IgD-negative memory B cell (primary cell): Measurements from ENCODE around the gene CUX1. TPM values are rescaled to one million over a fixed set of nuclear protein-coding genes. Genes with fewer than 3 reads are reported as not detected.

ENCODE experiments used
- H3K27ac Mint-ChIP-seq, 3 donors: one replicate each; pipeline ENCODE4 v1.8.0; 2020 to 2022; ENCODE audit warnings: mild to moderate bottlenecking in 3 of 3, mixed read lengths in 3 of 3, moderate library complexity in 1 of 3
- H3K27me3 Mint-ChIP-seq: one replicate; pipeline ENCODE4 v1.8.0; 2021; ENCODE audit warnings: mixed read lengths
- H3K36me3 Mint-ChIP-seq: one replicate; pipeline ENCODE4 v1.8.0; 2020; ENCODE audit warnings: mild to moderate bottlenecking, mixed read lengths
- H3K4me1 Mint-ChIP-seq, 3 donors: one replicate each; pipeline ENCODE4 v1.8.0; 2020 to 2022; ENCODE audit warnings: mixed read lengths in 3 of 3, mild to moderate bottlenecking in 1 of 3
- H3K4me3 Mint-ChIP-seq, 4 donors: one replicate each; pipeline ENCODE4 v1.8.0; 2020 to 2022; ENCODE audit warnings: mild to moderate bottlenecking in 4 of 4, mixed read lengths in 4 of 4, moderate library complexity in 3 of 4
- H3K9me3 Mint-ChIP-seq, 3 donors: one replicate each; pipeline ENCODE4 v1.8.0; 2020 to 2021; ENCODE audit warnings: mixed read lengths in 3 of 3, mild to moderate bottlenecking in 1 of 3
- polyA plus RNA-seq: library from polyadenylated mRNA; unstranded; fragments of 300-500 nt; fragmentation: Illumina TruSeq; gene quantifications from one replicate; pipeline ENCODE4 v1.2.3, GENCODE V29; 2021

CUX1 gene
- polyA plus RNA-seq, 1 donor from 2014 or later, result 22.2 TPM

DNA sequence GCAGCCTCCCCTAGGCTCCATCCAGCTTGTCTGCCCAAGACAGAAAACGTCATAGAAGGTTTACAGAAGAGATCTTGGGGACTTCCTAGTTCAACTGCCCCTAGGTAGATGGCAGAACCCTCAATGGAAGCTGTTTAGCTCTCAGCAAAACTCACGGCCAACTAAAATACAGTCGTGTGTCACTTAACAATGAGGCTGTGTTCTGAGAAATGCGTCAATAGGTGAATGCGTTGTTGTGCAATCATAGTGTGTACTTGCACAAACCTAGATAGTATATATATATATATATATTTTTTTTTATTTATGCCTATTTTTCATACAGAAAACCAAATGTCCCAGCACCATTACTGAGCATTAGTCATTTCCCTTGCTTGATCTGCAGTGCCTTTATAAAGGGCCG lies 368.9 kb downstream of the CUX1 start:
- no peak overlapping the region for H3K27ac Mint-ChIP-seq
- no peaks in the 10 kb centered on the region for H3K4me1 Mint-ChIP-seq

GRCh38 chr7:102188746-102189145 lies 371.3 kb downstream of the CUX1 start:
- Mint-ChIP-seq H3K4me1 (no peaks in the 10 kb centered on the region), H3K4me3 (no peak overlapping the region), H3K9me3 (no peaks in the 10 kb centered on the region), H3K27me3 (no peaks in the 10 kb centered on the region), H3K36me3 (peaks cover 4% of the 10 kb centered on the region), H3K27ac (no peak overlapping the region)

More for the DNA sequence above, 368.9 kb downstream of the CUX1 start:
- no peak overlapping the region for H3K4me3 Mint-ChIP-seq
- H3K27me3 Mint-ChIP-seq, result no peaks in the 10 kb centered on the region
- peaks cover 8% of the 10 kb centered on the region for H3K36me3 Mint-ChIP-seq
- H3K9me3 Mint-ChIP-seq, result no peaks in the 10 kb centered on the region

- Mint-ChIP-seq H3K27me3 (no peaks in the 10 kb centered on the region), H3K27ac (no peak overlapping the region), H3K36me3 (peaks cover 4% of the 10 kb centered on the region), H3K9me3 (no peaks in the 10 kb centered on the region), H3K4me3 (no peak overlapping the region), H3K4me1 (no peaks in the 10 kb centered on the region)
Observed at GRCh38 chr7:102189756-102190155, 372.3 kb downstream of the CUX1 start.

- H3K4me1 Mint-ChIP-seq, result no peaks in the 10 kb centered on the region
- H3K27ac Mint-ChIP-seq, result peak overlapping the region in 1 of 3 donors; percentile 57
- no peaks in the 10 kb centered on the region for H3K9me3 Mint-ChIP-seq
- peaks cover 4% of the 10 kb centered on the region for H3K36me3 Mint-ChIP-seq
- no peaks in the 10 kb centered on the region for H3K27me3 Mint-ChIP-seq
- H3K4me3 Mint-ChIP-seq, result no peak overlapping the region
Observed at GRCh38 chr7:102190776-102191350, 373.4 kb downstream of the CUX1 start.

DNA sequence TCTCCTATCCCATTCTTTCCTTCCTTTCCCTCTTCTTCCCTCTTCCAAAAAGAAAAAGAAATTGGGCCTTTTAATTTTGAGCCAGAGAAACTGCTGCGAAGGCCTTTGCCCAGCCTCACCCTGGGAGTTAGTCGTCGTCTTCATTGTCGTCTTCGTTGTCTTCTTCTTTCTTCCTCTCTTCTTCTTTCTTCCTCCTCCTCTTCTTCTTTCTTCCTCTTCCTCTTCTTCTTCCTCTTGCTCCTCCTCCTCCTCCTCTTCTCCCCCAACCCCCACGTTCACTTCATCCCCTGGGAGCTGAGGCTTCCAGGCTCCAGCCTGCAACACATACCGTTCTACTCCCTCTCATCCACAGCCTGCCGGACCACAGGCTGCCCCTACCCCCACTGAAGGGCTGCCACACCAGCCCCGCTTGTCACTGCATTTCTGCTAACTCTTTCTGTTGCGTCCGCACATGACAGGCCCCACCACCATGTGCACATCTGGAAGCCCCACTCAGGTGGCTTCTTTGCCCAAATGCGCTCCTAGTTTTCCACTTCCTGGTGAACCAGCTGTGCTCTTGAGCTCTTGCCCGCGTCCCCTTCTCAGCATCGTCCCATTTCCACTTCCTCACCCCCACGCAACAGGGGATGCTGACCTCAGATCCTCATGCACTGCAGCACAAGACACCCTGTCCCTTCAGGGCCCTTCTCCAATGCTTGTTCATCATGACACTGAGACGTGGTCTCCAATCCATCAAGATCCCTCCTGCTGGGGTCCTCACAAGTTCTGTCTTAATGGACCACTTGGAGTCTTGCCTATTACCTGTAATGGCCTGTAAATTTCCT lies 374.3 kb downstream of the CUX1 start:
- Mint-ChIP-seq H3K36me3 (peaks cover 4% of the 10 kb centered on the region), H3K4me1 (no peaks in the 10 kb centered on the region), H3K4me3 (no peak overlapping the region), H3K27me3 (no peaks in the 10 kb centered on the region), H3K27ac (no peak overlapping the region), H3K9me3 (no peaks in the 10 kb centered on the region)

- no peaks in the 10 kb centered on the region for H3K9me3 Mint-ChIP-seq
- no peaks in the 10 kb centered on the region for H3K4me1 Mint-ChIP-seq
- H3K36me3 Mint-ChIP-seq, result peaks cover 6% of the 10 kb centered on the region
- no peak overlapping the region for H3K4me3 Mint-ChIP-seq
- H3K27ac Mint-ChIP-seq, result no peak overlapping the region
- no peaks in the 10 kb centered on the region for H3K27me3 Mint-ChIP-seq
Observed at GRCh38 chr7:102192790-102193189, 375.4 kb downstream of the CUX1 start.

- Mint-ChIP-seq H3K4me3 (no peak overlapping the region), H3K9me3 (no peaks in the 10 kb centered on the region), H3K36me3 (peaks cover 6% of the 10 kb centered on the region), H3K4me1 (no peaks in the 10 kb centered on the region), H3K27me3 (no peaks in the 10 kb centered on the region), H3K27ac (no peak overlapping the region)
Observed at GRCh38 chr7:102193806-102194205, 376.4 kb downstream of the CUX1 start.

DNA sequence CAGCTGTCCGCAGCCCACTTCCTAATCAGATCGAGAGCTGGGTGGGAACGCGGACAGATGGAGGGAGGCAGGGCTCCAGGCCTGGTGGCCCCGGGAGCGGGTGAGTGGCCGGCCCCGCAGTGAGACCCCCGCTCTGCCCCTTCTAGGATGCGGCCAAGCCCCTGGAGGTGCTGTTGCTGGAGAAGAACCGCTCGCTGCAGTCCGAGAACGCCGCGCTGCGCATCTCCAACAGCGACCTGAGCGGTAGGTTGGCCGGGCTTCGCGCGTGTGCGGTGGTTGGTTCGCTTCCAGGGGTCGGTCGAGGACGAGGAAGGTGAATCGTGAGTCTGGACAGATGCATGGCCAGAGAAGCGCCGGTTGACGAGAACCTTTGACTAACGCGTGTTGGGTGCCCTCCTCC lies 377.9 kb downstream of the CUX1 start:
- Mint-ChIP-seq H3K9me3 (no peaks in the 10 kb centered on the region), H3K4me1 (no peaks in the 10 kb centered on the region), H3K36me3 (peaks cover 6% of the 10 kb centered on the region), H3K4me3 (no peak overlapping the region), H3K27ac (peak overlapping the region in 1 of 3 donors; percentile 10), H3K27me3 (no peaks in the 10 kb centered on the region)

DNA sequence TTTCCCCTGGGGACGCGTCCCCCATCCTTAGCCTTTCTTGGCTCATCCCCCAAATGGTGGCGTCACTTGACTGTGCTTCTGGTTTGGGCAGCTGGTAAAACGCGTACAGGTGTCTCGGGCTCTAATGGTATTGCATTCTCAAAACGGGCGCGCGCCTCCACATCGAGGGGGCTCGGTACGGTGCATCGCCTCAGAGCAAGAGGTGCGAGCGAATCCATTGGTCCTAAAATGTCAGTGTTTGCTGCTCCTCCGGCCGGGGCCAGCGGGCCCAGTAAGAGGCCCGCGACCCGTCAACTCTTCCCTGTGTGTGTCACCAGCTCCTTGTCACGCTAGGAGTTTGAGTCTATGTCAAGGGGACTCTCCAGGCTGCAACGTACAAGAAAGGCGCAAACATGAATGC lies 378.6 kb downstream of the CUX1 start:
- no peak overlapping the region for H3K4me3 Mint-ChIP-seq
- H3K27ac Mint-ChIP-seq, result no peak overlapping the region
- no peaks in the 10 kb centered on the region for H3K9me3 Mint-ChIP-seq
- no peaks in the 10 kb centered on the region for H3K27me3 Mint-ChIP-seq
- H3K36me3 Mint-ChIP-seq, result peaks cover 6% of the 10 kb centered on the region
- no peaks in the 10 kb centered on the region for H3K4me1 Mint-ChIP-seq

GRCh38 chr7:102197161-102197560 lies 379.7 kb downstream of the CUX1 start:
- no peak overlapping the region for H3K4me3 Mint-ChIP-seq
- H3K36me3 Mint-ChIP-seq, result peaks cover 6% of the 10 kb centered on the region
- H3K9me3 Mint-ChIP-seq, result no peaks in the 10 kb centered on the region
- no peaks in the 10 kb centered on the region for H3K27me3 Mint-ChIP-seq
- H3K27ac Mint-ChIP-seq, result peak overlapping the region in 1 of 3 donors; percentile 94
- H3K4me1 Mint-ChIP-seq, result no peaks in the 10 kb centered on the region

DNA sequence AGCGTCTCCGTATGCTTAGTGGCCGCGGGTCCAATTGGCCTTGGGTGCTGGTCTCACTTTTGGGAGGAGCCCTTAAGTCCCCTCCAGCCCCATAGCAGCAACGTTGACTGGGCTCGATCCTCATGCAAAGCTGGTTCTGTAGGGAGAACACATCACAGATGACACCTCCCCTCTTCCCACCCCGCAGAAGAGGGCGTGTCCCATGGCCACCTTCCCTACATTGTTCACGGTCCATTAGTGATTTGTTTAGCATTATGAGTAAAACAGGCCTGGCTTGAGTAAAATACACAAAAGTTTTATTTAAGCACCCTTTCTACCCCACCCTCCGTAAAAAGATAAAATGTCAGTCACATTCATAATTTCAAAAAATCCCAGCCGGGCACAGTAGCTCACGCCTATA lies 380.2 kb downstream of the CUX1 start:
- no peaks in the 10 kb centered on the region for H3K9me3 Mint-ChIP-seq

DNA sequence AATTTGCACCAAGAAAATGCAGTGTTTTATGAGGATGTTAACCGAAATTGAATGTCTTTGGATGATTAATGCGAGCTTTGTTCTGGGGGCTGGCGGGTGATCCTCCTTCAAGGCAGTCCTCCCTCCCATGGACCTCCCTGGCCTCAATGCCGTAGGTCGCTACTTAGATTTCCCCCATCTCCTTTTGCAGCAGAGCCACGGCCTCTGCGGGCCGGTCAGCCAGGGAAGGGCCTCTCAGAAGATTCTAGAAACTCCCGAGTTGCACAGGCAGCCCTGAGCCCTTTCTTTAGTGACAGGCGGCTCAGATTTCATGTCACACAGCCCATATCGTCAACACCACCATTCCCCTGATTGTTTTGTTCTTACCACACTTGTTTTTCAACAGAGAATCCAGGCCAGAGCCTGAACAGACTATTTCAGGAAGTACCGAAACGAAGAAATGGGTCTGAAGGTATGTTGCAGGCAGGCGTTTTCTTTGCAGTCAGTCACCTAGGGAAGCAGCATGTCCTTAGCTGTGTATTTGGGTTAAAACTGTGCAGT lies 381.1 kb downstream of the CUX1 start:
- Mint-ChIP-seq H3K9me3 (no peaks in the 10 kb centered on the region), H3K36me3 (peaks cover 6% of the 10 kb centered on the region)

More for the DNA sequence above, 380.2 kb downstream of the CUX1 start:
- no peak overlapping the region for H3K4me3 Mint-ChIP-seq
- no peak overlapping the region for H3K27ac Mint-ChIP-seq
- peaks cover 6% of the 10 kb centered on the region for H3K36me3 Mint-ChIP-seq
- no peaks in the 10 kb centered on the region for H3K27me3 Mint-ChIP-seq
- no peaks in the 10 kb centered on the region for H3K4me1 Mint-ChIP-seq

GRCh38 chr7:102201576-102201975 lies 384.1 kb downstream of the CUX1 start:
- Mint-ChIP-seq H3K4me3 (no peak overlapping the region), H3K4me1 (no peaks in the 10 kb centered on the region), H3K36me3 (peaks cover 9% of the 10 kb centered on the region), H3K27me3 (no peaks in the 10 kb centered on the region), H3K27ac (no peak overlapping the region), H3K9me3 (no peaks in the 10 kb centered on the region)

More for the DNA sequence above, 381.1 kb downstream of the CUX1 start:
- no peak overlapping the region for H3K27ac Mint-ChIP-seq
- H3K4me3 Mint-ChIP-seq, result no peak overlapping the region
- no peaks in the 10 kb centered on the region for H3K4me1 Mint-ChIP-seq
- H3K27me3 Mint-ChIP-seq, result no peaks in the 10 kb centered on the region

GRCh38 chr7:102202556-102202955 lies 385.1 kb downstream of the CUX1 start:
- Mint-ChIP-seq H3K27me3 (no peaks in the 10 kb centered on the region), H3K4me1 (no peaks in the 10 kb centered on the region)

GRCh38 chr7:102203218-102203617 lies 385.8 kb downstream of the CUX1 start:
- H3K4me3 Mint-ChIP-seq, result no peak overlapping the region
- no peaks in the 10 kb centered on the region for H3K27me3 Mint-ChIP-seq
- no peaks in the 10 kb centered on the region for H3K9me3 Mint-ChIP-seq
- peaks cover 6% of the 10 kb centered on the region for H3K36me3 Mint-ChIP-seq
- H3K27ac Mint-ChIP-seq, result no peak overlapping the region
- H3K4me1 Mint-ChIP-seq, result no peaks in the 10 kb centered on the region

More at GRCh38 chr7:102202556-102202955, 385.1 kb downstream of the CUX1 start:
- no peak overlapping the region for H3K4me3 Mint-ChIP-seq
- H3K9me3 Mint-ChIP-seq, result no peaks in the 10 kb centered on the region
- no peak overlapping the region for H3K27ac Mint-ChIP-seq
- H3K36me3 Mint-ChIP-seq, result peaks cover 9% of the 10 kb centered on the region

- peaks cover 9% of the 10 kb centered on the region for H3K36me3 Mint-ChIP-seq
- no peaks in the 10 kb centered on the region for H3K9me3 Mint-ChIP-seq
- H3K27ac Mint-ChIP-seq, result no peak overlapping the region
- no peak overlapping the region for H3K4me3 Mint-ChIP-seq
- H3K4me1 Mint-ChIP-seq, result no peaks in the 10 kb centered on the region
- H3K27me3 Mint-ChIP-seq, result no peaks in the 10 kb centered on the region
Observed at GRCh38 chr7:102204212-102204611, 386.8 kb downstream of the CUX1 start.
